ENCODE data around the gene PTPRR. TPM values are rescaled to one million over a fixed set of nuclear protein-coding genes. Genes with fewer than 3 reads are reported as not detected.

Gene PTPRR
- total RNA-seq, 1 experiment from 2014 or later, result 0.59 TPM

GRCh38 chr12:70641691-70642090 is 278.8 kb downstream of the PTPRR start:
- Histone ChIP-seq H3K27me3 (ENCODE audit: control insufficient read depth, insufficient read depth, low read length) (no peaks in the 10 kb centered on the region), H3K36me3 (replicated peaks; ENCODE audit: control insufficient read depth, insufficient read depth, low read length) (no peaks in the 10 kb centered on the region)
- DNase-seq, result no peak

GRCh38 chr12:70640901-70641300 is 279.6 kb downstream of the PTPRR start:
- no peaks in the 10 kb centered on the region for H3K27me3 ChIP-seq (ENCODE audit: control insufficient read depth, insufficient read depth, low read length)
- H3K36me3 ChIP-seq (replicated peaks; ENCODE audit: control insufficient read depth, insufficient read depth, low read length), result no peaks in the 10 kb centered on the region
- H3K4me3 ChIP-seq (ENCODE audit: insufficient read depth, low read depth, low read length), result no peak overlapping the region
- DNase-seq, result no peak

More at GRCh38 chr12:70641691-70642090, 278.8 kb downstream of the PTPRR start:
- H3K4me3 ChIP-seq (ENCODE audit: insufficient read depth, low read depth, low read length), result no peak overlapping the region

- Histone ChIP-seq H3K36me3 (replicated peaks; ENCODE audit: control insufficient read depth, insufficient read depth, low read length) (no peaks in the 10 kb centered on the region), H3K27me3 (ENCODE audit: control insufficient read depth, insufficient read depth, low read length) (no peaks in the 10 kb centered on the region), H3K4me3 (ENCODE audit: insufficient read depth, low read depth, low read length) (no peak overlapping the region)
- DNase-seq, result no peak
Measured at GRCh38 chr12:70639535-70639934, 281.0 kb downstream of the PTPRR start.

DNA sequence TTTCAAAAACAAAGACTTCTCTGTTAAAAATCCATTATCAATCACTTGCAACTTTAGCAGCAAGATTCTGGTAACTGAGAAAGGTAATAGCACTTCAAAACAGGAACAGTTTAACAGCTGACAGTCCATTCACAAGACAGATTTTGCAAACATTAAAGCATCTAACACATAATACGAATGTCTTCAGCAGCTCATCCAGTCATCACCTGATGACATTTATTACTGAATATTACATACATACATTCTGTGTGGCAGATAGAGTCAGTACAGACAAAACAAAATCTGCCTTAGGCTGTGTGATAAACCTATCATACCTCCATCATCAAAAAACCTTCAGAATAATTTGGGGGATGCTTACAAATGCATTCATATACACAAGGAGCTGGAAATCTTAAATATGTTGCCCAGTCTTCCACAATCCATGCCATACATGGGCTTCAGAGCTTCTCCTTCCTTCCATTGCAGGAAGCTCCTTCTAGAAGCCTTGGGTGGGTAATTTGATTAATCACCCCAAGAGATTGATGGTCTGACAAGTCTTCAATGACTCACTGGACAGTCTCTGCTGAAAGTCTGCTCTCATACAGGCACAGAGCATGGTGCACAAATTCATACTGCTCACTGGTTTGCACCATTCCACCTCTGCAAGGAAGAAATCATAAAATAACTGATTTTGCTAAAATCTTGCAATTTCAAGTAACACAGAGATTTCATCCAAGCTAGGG is 281.7 kb downstream of the PTPRR start:
- DNase-seq, result no peak
- H3K36me3 ChIP-seq (replicated peaks; ENCODE audit: control insufficient read depth, insufficient read depth, low read length), result no peaks in the 10 kb centered on the region
- no peak overlapping the region for H3K4me3 ChIP-seq (ENCODE audit: insufficient read depth, low read depth, low read length)
- H3K27me3 ChIP-seq (ENCODE audit: control insufficient read depth, insufficient read depth, low read length), result no peaks in the 10 kb centered on the region

DNA sequence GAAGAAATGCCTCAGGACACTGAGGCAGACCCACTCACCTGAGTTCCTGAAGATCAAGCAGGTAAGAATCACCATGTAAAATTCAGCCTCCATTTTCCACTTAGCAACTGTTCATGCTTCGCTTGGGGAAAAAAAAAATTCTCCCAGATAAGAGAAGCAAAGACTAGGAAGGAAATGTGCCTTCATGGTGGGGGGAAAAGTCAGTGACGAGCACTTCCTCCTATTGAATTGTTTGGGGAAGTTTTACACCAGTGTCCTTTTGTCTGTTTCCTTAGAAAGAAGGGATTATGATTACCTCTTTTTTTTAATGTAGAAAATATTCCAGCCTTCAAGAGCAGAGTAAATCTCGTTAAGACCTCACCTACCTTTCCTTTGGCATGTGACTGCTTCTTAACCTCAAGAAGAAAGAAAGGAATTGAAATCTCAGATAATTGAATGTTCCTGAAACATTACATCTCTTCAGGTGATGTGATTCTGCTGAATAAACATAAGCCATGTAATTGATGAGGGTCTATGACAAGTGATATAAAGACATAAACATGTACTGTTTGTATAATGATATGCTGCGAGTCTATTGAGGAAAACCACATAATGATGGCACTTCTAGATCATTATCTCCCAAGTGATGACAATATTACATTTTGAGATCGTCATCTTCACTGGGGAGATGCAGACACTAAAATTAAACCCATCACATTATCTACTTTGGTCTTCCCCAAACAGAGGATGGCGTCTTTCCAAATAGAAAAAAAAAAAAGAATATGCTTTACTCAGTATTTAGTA is 283.0 kb downstream of the PTPRR start, which contains the start of gene PTPRB:
Gene PTPRB (minus strand): TSS at position 127 of the 783 bp plus-strand sequence. CDS start 34 bp downstream, at position 93.
- H3K27me3 ChIP-seq (ENCODE audit: control insufficient read depth, insufficient read depth, low read length), result no peaks in the 10 kb centered on the region
- no peaks in the 10 kb centered on the region for H3K36me3 ChIP-seq (replicated peaks; ENCODE audit: control insufficient read depth, insufficient read depth, low read length)
- H3K4me3 ChIP-seq (ENCODE audit: insufficient read depth, low read depth, low read length), result no peak within 1 kb of the TSS
- DNase-seq, result no peak

GRCh38 chr12:70635755-70636154 is 284.8 kb downstream of the PTPRR start:
- H3K36me3 ChIP-seq (replicated peaks; ENCODE audit: control insufficient read depth, insufficient read depth, low read length), result no peaks in the 10 kb centered on the region
- DNase-seq, result no peak
- no peaks in the 10 kb centered on the region for H3K27me3 ChIP-seq (ENCODE audit: control insufficient read depth, insufficient read depth, low read length)
- H3K4me3 ChIP-seq (ENCODE audit: insufficient read depth, low read depth, low read length), result no peak overlapping the region

DNA sequence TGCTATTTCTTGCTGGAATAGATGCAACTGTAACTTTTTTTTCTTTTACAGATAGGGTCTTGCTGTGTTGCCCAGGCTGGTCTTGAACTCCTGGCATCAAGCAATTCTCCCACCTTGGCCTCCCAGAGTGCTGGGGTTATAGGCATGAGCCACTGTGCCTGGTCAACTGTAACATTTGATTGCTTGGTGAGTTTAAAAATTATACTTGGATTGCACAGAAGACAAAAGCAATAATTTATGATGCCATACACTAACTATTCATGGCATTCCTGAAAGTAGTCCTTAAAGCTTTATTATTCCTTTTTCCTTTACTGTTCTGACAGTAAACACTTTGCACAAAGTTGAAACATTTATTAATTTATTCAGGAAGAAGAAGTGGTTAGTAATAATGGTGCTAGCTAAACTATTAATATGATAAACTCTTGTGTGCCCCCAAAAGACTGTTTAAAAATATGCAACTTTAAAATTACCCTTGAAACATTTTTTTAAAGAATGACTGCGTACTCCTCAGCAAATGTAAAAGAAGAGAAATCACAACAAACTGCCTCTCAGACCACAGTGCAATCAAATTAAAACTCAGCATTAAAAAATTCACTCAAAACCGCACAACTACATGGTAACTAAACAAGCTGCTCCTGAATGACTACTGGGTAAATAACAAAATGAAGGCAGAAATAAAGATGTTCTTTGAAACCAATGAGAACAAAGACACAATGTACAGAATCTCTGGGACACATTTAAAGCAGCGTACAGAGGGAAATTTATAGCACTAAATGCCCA is 291.6 kb downstream of the PTPRR start:
- DNase-seq, result no peak
- no peak overlapping the region for H3K4me3 ChIP-seq (ENCODE audit: insufficient read depth, low read depth, low read length)
- H3K27me3 ChIP-seq (ENCODE audit: control insufficient read depth, insufficient read depth, low read length), result no peaks in the 10 kb centered on the region
- H3K36me3 ChIP-seq (replicated peaks; ENCODE audit: control insufficient read depth, insufficient read depth, low read length), result no peaks in the 10 kb centered on the region

DNA sequence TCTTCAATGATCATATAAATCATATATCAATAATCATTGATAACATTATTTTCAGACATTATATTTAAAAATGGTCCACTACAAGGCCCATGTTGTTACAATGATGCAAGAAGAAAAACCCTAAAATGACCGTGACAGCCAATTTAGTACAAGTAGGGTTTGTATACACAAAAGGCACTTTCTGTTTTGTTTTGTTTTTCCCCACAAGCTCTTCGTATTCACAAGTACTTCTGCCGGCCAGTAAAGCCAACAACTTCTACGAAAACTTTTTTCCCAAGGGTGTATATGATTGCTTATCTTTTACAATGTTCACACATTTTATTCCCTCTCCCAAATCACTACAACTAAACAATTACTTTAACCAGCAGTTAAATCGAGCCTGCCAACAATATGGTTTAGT is 292.9 kb downstream of the PTPRR start:
- no peak for DNase-seq
- Histone ChIP-seq H3K4me3 (ENCODE audit: insufficient read depth, low read depth, low read length) (no peak overlapping the region), H3K27me3 (ENCODE audit: control insufficient read depth, insufficient read depth, low read length) (no peaks in the 10 kb centered on the region), H3K36me3 (replicated peaks; ENCODE audit: control insufficient read depth, insufficient read depth, low read length) (no peaks in the 10 kb centered on the region)

GRCh38 chr12:70626180-70626579 is 294.4 kb downstream of the PTPRR start:
- Histone ChIP-seq H3K27me3 (ENCODE audit: control insufficient read depth, insufficient read depth, low read length) (no peaks in the 10 kb centered on the region), H3K4me3 (ENCODE audit: insufficient read depth, low read depth, low read length) (no peak overlapping the region), H3K36me3 (replicated peaks; ENCODE audit: control insufficient read depth, insufficient read depth, low read length) (no peaks in the 10 kb centered on the region)
- no peak for DNase-seq

GRCh38 chr12:70619471-70620152 is 300.9 kb downstream of the PTPRR start:
- DNase-seq, result no peak
- no peaks in the 10 kb centered on the region for H3K27me3 ChIP-seq (ENCODE audit: control insufficient read depth, insufficient read depth, low read length)

GRCh38 chr12:70618371-70618770 is 302.2 kb downstream of the PTPRR start:
- Histone ChIP-seq H3K4me3 (ENCODE audit: insufficient read depth, low read depth, low read length) (no peak overlapping the region), H3K27me3 (ENCODE audit: control insufficient read depth, insufficient read depth, low read length) (no peaks in the 10 kb centered on the region), H3K36me3 (replicated peaks; ENCODE audit: control insufficient read depth, insufficient read depth, low read length) (no peaks in the 10 kb centered on the region)
- DNase-seq, result no peak

More at GRCh38 chr12:70619471-70620152, 300.9 kb downstream of the PTPRR start:
- no peak overlapping the region for H3K4me3 ChIP-seq (ENCODE audit: insufficient read depth, low read depth, low read length)
- no peaks in the 10 kb centered on the region for H3K36me3 ChIP-seq (replicated peaks; ENCODE audit: control insufficient read depth, insufficient read depth, low read length)

GRCh38 chr12:70617450-70617849 is 303.1 kb downstream of the PTPRR start:
- H3K27me3 ChIP-seq (ENCODE audit: control insufficient read depth, insufficient read depth, low read length), result no peaks in the 10 kb centered on the region
- H3K4me3 ChIP-seq (ENCODE audit: insufficient read depth, low read depth, low read length), result no peak overlapping the region
- H3K36me3 ChIP-seq (replicated peaks; ENCODE audit: control insufficient read depth, insufficient read depth, low read length), result no peaks in the 10 kb centered on the region
- peak; percentile 12 for DNase-seq

GRCh38 chr12:70615174-70615866 is 305.2 kb downstream of the PTPRR start:
- Histone ChIP-seq H3K27me3 (ENCODE audit: control insufficient read depth, insufficient read depth, low read length) (no peaks in the 10 kb centered on the region), H3K36me3 (replicated peaks; ENCODE audit: control insufficient read depth, insufficient read depth, low read length) (no peaks in the 10 kb centered on the region), H3K4me3 (ENCODE audit: insufficient read depth, low read depth, low read length) (no peak overlapping the region)
- no peak for DNase-seq

Measured in H7 (cell line).